Neural progenitor cell (in vitro differentiated cells): ENCODE data around the gene PHPT1. TPM values are rescaled to one million over a fixed set of nuclear protein-coding genes. Genes with fewer than 3 reads are reported as not detected.

ENCODE experiments used
- DNase-seq: peaks from one replicate; pipeline ENCODE4 v3.0.0-alpha.2; 2016; ENCODE audit warnings: low spot score
- H2AFZ ChIP-seq: fragments of 200-600 bp; sonication (generic); replicated peaks from 2 replicates; pipeline ENCODE4 v1.6.1; 2016; ENCODE audit warnings: antibody characterized with exemption
- H3F3A ChIP-seq: fragments of 200-600 bp; sonication (generic); 2 replicates; pipeline ENCODE4 v1.6.1; 2016; ENCODE audit warnings: antibody characterized with exemption, low read depth
- H3K27ac ChIP-seq: fragments of 200-600 bp; sonication (generic); 2 replicates; pipeline ENCODE4 v1.5.1; 2016; ENCODE audit warnings: mild to moderate bottlenecking
- H3K27me3 ChIP-seq: fragments of 200-600 bp; sonication (generic); 2 replicates; pipeline ENCODE4 v1.6.1; 2016; ENCODE audit warnings: mild to moderate bottlenecking, moderate library complexity
- H3K36me3 ChIP-seq: fragments of 200-600 bp; sonication (generic); 2 replicates; pipeline ENCODE4 v1.5.1; 2016
- H3K4me1 ChIP-seq: fragments of 200-600 bp; sonication (generic); 2 replicates; pipeline ENCODE4 v1.6.1; 2016; ENCODE audit warnings: mixed run types
- H3K4me2 ChIP-seq: fragments of 200-600 bp; sonication (generic); 2 replicates; pipeline ENCODE4 v1.6.1; 2016
- H3K4me3 ChIP-seq: fragments of 200-600 bp; sonication (generic); 2 replicates; pipeline ENCODE4 v1.5.1; 2016
- H3K79me2 ChIP-seq: fragments of 200-600 bp; sonication (generic); 2 replicates; pipeline ENCODE4 v1.6.1; 2016; ENCODE audit warnings: low read depth
- H3K9ac ChIP-seq: fragments of 200-600 bp; sonication (generic); 2 replicates; pipeline ENCODE4 v1.6.1; 2016
- H3K9me3 ChIP-seq: fragments of 200-600 bp; sonication (generic); 2 replicates; pipeline ENCODE4 v1.5.1; 2016; ENCODE audit warnings: low read depth
- H4K20me1 ChIP-seq: fragments of 200-600 bp; sonication (generic); 2 replicates; pipeline ENCODE4 v1.6.1; 2016; ENCODE audit warnings: low read depth
- H3K27ac Mint-ChIP-seq: 3 replicates; pipeline ENCODE4 v1.8.0; 2021; ENCODE audit warnings: mixed read lengths
- H3K27me3 Mint-ChIP-seq: 2 replicates; pipeline ENCODE4 v1.8.0; 2022; ENCODE audit warnings: low read depth, mild to moderate bottlenecking, inconsistent platforms, moderate library complexity, mixed read lengths; ENCODE audit not compliant: insufficient read depth
- H3K36me3 Mint-ChIP-seq: 3 replicates; pipeline ENCODE4 v1.8.0; 2021; ENCODE audit warnings: mixed read lengths
- H3K4me1 Mint-ChIP-seq: 3 replicates; pipeline ENCODE4 v1.8.0; 2021; ENCODE audit warnings: mixed read lengths
- H3K4me3 Mint-ChIP-seq: 3 replicates; pipeline ENCODE4 v1.8.0; 2021; ENCODE audit warnings: mild to moderate bottlenecking, moderate library complexity, mixed read lengths
- H3K9me3 Mint-ChIP-seq: 3 replicates; pipeline ENCODE4 v1.8.0; 2020; ENCODE audit warnings: mixed read lengths
- CTCF ChIP-seq: fragments of 200-600 bp; sonication (generic); IDR thresholded peaks from 2 replicates; pipeline ENCODE4 v1.5.1; 2017; ENCODE audit warnings: antibody characterized with exemption, mild to moderate bottlenecking
- EZH2 ChIP-seq: fragments of 200-600 bp; sonication (generic); IDR thresholded peaks from 2 replicates; pipeline ENCODE4 v1.6.1; 2017; ENCODE audit warnings: antibody characterized with exemption, mild to moderate bottlenecking, moderate library complexity
- EZH2phosphoT487 ChIP-seq: fragments of 200-600 bp; sonication (generic); IDR thresholded peaks from 2 replicates; pipeline ENCODE4 v1.6.1; 2017; ENCODE audit warnings: antibody characterized with exemption
- total RNA-seq: library from RNA; depleted of rRNA; stranded (reverse); fragments of >200 nt; gene quantifications from 2 replicates; pipeline ENCODE4 v1.2.3, GENCODE V29; 2015; ENCODE audit warnings: low replicate concordance

PHPT1 gene
- total RNA-seq, 1 donor from 2014 or later, result 58.8 TPM

GRCh38 chr9:136889858-136890257, 40.6 kb downstream of the PHPT1 start:
- Histone ChIP-seq H2AFZ (no peak overlapping the region), H3K27me3 (no peaks in the 10 kb centered on the region), H4K20me1 (peaks cover 65% of the 10 kb centered on the region), H3K79me2 (peaks cover 88% of the 10 kb centered on the region), H3K4me3 (no peak overlapping the region), H3K9me3 (no peaks in the 10 kb centered on the region), H3K9ac (no peak overlapping the region), H3K27ac (no peak overlapping the region), H3F3A (peaks cover 4% of the 10 kb centered on the region), H3K4me2 (no peak overlapping the region), H3K36me3 (no peaks in the 10 kb centered on the region), H3K4me1 (peaks cover 11% of the 10 kb centered on the region)
- TF ChIP-seq CTCF (no peak), EZH2phosphoT487 (no peak), EZH2 (no peak)
- Mint-ChIP-seq H3K9me3 (no peaks in the 10 kb centered on the region), H3K4me3 (no peak overlapping the region), H3K4me1 (peaks cover 7% of the 10 kb centered on the region), H3K36me3 (peaks cover 8% of the 10 kb centered on the region), H3K27ac (no peak overlapping the region), H3K27me3 (no peaks in the 10 kb centered on the region)
- no peak for DNase-seq

- peaks cover 73% of the 10 kb centered on the region for H4K20me1 ChIP-seq
- TF ChIP-seq CTCF, result no peak
- no peak for TF ChIP-seq EZH2
- TF ChIP-seq EZH2phosphoT487, result no peak
- H3K9ac ChIP-seq, result no peak overlapping the region
- H3K4me1 ChIP-seq, result peaks cover 8% of the 10 kb centered on the region
- Mint-ChIP-seq H3K27me3 (no peaks in the 10 kb centered on the region), H3K4me1 (peaks cover 7% of the 10 kb centered on the region), H3K4me3 (no peak overlapping the region), H3K27ac (no peak overlapping the region), H3K9me3 (no peaks in the 10 kb centered on the region), H3K36me3 (peaks cover 8% of the 10 kb centered on the region)
- H3K36me3 ChIP-seq, result no peaks in the 10 kb centered on the region
- no peak overlapping the region for H2AFZ ChIP-seq
- no peak for DNase-seq
- H3K9me3 ChIP-seq, result no peaks in the 10 kb centered on the region
- H3K27me3 ChIP-seq, result no peaks in the 10 kb centered on the region
- H3K79me2 ChIP-seq, result peaks cover 91% of the 10 kb centered on the region
- H3K4me3 ChIP-seq, result no peak overlapping the region
- no peak overlapping the region for H3K4me2 ChIP-seq
- no peak overlapping the region for H3K27ac ChIP-seq
- no peaks in the 10 kb centered on the region for H3F3A ChIP-seq
Measured at GRCh38 chr9:136890661-136891060, 41.5 kb downstream of the PHPT1 start.

GRCh38 chr9:136896027-136896426, 46.8 kb downstream of the PHPT1 start:
- TF ChIP-seq CTCF (no peak), EZH2phosphoT487 (no peak), EZH2 (no peak)
- Histone ChIP-seq H3F3A (no peaks in the 10 kb centered on the region), H3K27me3 (no peaks in the 10 kb centered on the region), H3K4me2 (no peak overlapping the region), H3K36me3 (peaks cover 3% of the 10 kb centered on the region), H3K9ac (peak overlapping the region; percentile 20), H3K79me2 (peaks cover 61% of the 10 kb centered on the region), H3K4me1 (no peaks in the 10 kb centered on the region), H3K9me3 (no peaks in the 10 kb centered on the region), H4K20me1 (peaks cover 66% of the 10 kb centered on the region), H3K27ac (no peak overlapping the region), H2AFZ (no peak overlapping the region), H3K4me3 (no peak overlapping the region)
- H3K36me3 Mint-ChIP-seq, result peaks cover 16% of the 10 kb centered on the region
- no peak for DNase-seq
- H3K9me3 Mint-ChIP-seq, result no peaks in the 10 kb centered on the region
- no peak overlapping the region for H3K27ac Mint-ChIP-seq
- peak overlapping the region; percentile 68 for H3K4me3 Mint-ChIP-seq
- peaks cover 3% of the 10 kb centered on the region for H3K27me3 Mint-ChIP-seq
- H3K4me1 Mint-ChIP-seq, result no peaks in the 10 kb centered on the region
